GM10266 (cell line): ENCODE results near the gene C11orf54.

Experiments used
- DNase-seq: peaks from one replicate; pipeline ENCODE4 v3.0.0; 2012; ENCODE audit errors: extremely low spot score
- CTCF ChIP-seq: IDR thresholded peaks from 2 replicates; pipeline ENCODE4 v1.5.1; 2012; ENCODE audit warnings: mild to moderate bottlenecking, low read depth; ENCODE audit not compliant: control insufficient read depth, insufficient read depth; ENCODE audit errors: missing control alignments

C11orf54 gene

GRCh38 chr11:93712678-93713077 is 28.8 kb upstream of the C11orf54 start:
- no peak for DNase-seq
- TF ChIP-seq CTCF, result no peak

GRCh38 chr11:93715797-93716396 is 25.6 kb upstream of the C11orf54 start:
- DNase-seq, result no peak
- no peak for TF ChIP-seq CTCF

- TF ChIP-seq CTCF, result no peak
- DNase-seq, result no peak
These were observed 24.0 kb upstream of the C11orf54 start for GRCh38 chr11:93717501-93717900.

GRCh38 chr11:93718057-93718563 is 23.4 kb upstream of the C11orf54 start:
- TF ChIP-seq CTCF, result no peak
- peak; percentile 23 for DNase-seq

- no peak for DNase-seq
These were observed 22.2 kb upstream of the C11orf54 start for GRCh38 chr11:93719310-93719709.

GRCh38 chr11:93720522-93720921 is 20.9 kb upstream of the C11orf54 start:
- TF ChIP-seq CTCF, result no peak
- no peak for DNase-seq

More at GRCh38 chr11:93719310-93719709, 22.2 kb upstream of the C11orf54 start:
- TF ChIP-seq CTCF, result no peak

- no peak for TF ChIP-seq CTCF
- DNase-seq, result no peak
These were observed 17.4 kb upstream of the C11orf54 start for GRCh38 chr11:93724089-93724488.
